ENCODE results near the gene RELL1.

RELL1 gene

DNA sequence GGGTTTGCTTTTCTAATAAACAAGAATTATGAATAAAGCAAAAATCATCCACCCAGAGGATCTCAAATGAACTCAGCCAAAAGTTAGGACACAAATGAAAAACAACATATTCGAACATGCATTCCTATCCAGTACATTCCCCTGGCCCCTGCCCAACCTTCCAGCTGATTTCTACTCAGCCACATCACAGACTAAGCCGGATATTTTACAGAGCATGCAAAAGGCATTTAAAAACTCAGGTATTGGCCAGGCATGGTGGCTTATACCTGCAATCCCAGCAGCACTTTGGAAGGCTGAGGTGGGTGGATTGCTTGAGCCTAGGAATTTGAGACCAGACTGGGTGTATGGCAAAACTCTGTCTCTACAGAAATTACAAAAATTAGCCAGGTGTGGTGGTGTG lies 54.6 kb downstream of the RELL1 start:
- DNase-seq: no peak

DNA sequence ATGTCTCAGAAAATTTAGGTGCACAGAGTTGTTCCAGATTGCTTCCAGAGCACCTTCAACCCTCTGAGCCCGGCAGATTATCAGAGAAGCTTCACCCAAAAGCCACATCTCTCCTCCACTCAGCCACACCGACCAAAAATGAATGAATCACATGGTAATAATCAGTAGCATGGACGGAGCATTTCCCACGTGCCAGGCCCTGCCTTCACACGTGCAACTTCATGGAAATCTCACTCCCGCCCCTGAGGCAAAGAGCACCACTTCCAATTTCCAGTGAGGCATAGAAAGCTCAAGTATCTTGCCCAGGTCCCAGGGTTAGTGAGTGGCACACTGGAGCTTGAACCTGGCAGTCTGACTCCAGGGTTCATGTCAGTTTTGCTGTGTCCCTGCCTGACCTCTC lies 56.5 kb downstream of the RELL1 start:
- DNase-seq: no peak

DNA sequence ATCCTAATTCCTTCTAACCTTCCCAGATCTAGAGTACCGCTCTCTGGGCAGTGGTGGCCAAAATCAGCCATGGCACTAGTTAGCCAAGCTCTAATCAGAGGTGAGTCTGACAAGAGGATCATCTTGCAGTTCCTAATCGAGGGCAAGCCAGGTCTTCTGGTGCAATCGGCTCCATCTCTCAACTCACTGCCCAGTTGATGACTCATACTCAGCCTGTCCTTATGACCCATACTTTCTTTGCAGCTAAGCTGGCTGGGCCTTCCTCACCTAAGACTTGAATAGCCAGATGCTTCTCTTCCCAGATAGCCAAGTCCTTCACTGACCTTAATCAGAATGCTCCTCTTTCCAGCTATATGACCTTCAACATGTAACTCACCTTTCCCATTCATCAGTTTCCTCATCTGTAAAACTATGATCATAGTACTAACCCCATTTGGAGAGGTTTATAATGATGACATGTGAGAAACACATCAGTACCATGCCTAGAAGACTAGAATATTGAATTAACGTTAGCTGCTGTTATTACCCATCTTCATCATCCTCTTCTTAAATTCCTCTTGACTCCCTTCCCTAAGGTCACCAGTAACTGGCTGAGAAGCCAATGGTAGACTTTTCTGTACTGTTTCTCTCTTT lies 57.1 kb downstream of the RELL1 start:
- peak; percentile 11 for DNase-seq

DNA sequence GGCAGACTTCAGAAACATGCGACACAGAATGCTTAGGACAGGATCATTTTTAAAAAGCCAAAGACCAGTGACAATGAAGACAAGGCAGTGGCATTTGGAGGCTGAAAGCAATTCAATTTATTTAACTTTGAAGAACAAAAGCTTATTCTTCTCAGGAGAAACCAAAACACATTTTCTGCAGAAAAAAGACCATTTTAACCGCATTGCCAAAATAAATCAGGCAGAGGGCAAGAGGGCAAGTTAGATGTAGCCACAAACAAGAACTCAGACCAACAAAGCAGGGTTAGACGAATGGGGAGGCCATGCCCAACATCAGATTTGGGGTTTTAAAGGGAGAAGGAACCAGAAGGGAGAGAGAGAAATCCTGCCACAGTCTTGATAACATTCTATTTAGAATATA lies 58.9 kb downstream of the RELL1 start:
- DNase-seq: no peak

DNA sequence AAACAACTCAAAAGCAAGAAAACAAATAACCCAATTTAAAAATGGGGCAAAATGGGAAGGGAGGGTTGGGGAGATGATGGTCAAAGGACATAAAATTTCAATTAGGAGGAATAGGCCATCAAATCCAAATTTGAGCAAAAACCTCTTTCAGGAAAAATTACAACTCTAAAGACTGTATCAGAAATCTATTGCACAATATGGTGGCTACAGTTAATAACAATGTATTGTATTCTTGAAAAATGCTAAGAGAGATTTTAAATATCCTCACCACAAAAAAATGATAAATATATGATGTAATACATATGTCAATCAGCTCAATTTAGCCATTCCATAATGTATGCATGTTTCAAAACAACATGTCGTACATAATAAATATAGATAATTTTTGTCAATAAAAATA lies 60.7 kb downstream of the RELL1 start:
- DNase-seq: no peak

DNA sequence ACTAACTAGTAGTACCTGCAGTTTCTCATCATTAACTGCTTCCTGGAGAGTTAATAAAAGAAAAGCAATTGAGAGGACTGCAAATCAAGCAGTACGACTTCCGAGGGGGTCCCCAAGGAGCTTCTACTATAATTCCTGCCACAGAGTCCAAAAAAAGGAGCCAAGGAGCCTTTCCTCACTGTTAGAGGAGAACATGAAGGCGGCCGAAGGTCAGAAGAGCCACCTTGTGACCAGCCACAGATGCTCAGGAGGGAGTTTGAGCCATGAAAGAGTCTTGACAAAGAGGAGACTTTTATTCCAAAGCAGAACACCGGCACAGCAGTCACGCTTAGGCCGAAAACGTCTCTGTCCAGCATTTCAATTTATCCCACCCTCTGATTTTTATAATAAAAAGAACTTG lies 62.2 kb downstream of the RELL1 start:
- DNase-seq: no peak

DNA sequence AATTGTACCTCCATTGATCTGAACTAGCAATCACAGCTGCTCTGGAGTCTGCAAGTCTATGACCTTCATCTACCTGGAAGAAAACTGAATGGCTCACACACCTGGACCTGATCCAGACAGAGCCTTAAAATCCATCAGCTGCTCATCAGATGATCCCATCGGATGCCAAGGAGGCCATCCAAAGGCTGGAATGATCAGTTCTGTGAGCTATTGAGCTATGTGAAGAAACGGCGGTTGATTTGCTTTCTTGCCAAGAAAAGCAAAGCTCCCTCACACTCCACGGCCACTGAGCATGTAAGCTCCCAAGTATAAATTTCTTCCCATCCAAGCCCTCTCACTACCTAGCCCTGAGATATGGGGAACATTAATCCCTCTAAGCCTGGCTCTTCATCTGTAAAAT lies 63.1 kb downstream of the RELL1 start:
- peak; percentile 72 for DNase-seq

DNA sequence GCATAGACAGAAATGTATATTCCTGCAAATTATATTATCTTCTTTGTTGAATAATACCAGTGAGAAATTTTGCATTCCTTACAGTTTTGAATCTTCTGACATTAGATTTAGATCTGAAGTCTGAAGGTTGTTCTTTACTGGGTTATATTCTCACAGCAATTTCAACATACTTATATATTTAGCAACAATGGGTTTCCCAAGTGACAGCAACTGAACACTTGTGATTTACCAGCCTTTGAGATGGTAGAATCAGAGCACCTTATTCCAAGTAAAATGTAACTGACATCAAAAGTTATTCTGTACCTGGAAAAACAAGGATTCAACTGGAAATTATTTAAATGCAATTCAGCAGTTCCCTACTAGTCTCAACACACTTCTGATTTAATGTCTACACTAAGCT lies 66.0 kb downstream of the RELL1 start:
- no peak for DNase-seq

DNA sequence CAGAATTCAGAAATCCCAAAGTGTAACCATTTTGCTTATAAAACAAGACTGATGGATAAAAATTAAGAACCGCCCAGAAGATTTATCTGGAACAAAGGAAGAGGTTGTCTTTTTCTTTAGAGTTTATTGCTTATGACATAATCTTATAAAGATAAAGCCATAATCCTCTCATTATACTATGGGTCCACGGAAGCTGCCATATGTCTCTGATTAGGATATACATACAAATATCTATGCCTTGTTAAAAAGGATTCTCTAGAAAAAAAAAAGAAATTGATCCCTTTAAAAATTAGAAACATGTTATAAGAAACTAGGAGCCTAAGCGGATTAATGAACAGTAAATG lies 70.5 kb downstream of the RELL1 start:
- DNase-seq: no peak

DNA sequence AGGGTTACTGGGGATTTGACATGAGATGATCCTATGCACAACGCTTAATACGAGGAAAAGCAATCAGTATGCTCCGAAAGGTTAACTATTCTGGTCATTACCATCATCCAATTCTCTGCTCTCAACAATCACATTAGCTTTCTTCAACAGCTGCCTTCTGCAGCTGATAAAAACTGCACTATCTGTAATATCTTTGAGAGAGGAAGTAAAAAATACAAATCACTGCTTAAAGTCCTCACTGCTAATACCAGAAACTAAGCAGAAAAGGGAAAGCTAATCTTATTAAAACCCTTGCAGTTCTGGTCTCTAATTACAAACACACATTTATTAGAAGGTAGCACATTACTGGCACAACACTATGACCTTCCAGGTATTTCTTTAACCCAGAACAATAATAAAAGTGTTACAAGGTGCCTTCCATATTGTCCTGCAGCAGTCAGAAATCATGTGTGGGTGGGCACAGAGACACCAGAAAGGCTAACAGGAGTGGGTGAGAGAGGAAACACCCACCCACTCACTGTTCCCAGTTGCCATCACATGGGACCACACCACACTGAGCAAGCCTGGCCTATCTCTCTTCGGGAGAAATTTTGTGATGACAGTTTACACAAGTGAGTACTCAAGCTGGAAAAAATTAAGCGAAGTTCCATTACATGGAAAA lies 71.0 kb downstream of the RELL1 start:
- DNase-seq: no peak

DNA sequence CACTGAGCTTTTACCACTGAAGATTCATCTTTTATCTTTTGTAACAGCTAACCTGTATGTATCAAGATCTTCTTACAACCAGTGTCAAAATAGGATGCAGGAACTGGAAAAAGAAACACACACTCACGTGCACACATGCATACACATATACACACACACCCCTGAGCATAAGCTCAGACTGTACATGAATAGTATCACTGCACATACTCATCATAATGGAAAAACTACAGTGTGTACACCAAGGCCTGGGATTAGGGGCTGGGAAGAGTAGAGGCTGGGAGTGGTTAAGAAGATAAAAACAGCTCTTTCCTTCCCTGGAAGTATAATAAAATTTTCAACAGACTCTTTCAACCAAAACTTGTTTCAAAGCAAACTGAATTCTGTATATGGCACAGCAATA lies 73.4 kb downstream of the RELL1 start:
- DNase-seq: no peak

DNA sequence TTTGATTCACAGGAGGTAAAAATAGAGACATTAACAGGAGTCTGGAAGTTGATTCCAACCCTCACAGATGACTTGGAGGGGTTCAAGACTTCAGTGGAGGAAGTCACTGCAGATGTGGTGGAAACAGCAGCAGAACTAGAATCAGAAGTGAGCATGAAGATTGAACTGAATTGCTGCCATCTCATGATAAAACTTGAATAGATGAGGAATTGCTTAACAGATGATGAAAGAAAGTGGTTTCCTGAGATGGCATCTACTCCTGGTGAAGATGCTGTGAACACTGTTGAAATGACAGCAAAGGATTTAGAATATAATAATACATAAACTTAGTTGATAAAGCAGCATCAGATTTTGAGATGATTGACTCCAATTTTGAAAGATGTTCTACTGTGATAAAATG lies 76.5 kb downstream of the RELL1 start:
- DNase-seq: no peak

DNA sequence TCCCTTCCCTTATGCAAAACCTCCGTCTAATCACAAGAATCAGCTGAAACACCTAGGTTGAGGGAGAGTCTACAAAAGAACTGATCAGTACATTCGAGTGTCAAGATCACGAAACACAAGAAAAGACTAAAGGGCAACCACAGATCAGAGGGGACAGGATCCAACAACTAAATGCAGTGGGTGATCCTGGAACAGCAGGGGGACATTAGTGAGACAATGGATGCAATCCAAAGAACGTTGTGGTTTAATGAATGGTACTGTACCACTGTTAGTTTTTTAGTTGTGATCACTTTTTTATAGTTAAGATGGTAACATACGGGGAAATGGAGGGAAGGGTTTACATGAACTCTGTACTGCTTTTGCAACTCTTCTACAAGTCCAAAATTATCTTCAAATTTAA lies 79.2 kb downstream of the RELL1 start:
- DNase-seq: no peak

DNA sequence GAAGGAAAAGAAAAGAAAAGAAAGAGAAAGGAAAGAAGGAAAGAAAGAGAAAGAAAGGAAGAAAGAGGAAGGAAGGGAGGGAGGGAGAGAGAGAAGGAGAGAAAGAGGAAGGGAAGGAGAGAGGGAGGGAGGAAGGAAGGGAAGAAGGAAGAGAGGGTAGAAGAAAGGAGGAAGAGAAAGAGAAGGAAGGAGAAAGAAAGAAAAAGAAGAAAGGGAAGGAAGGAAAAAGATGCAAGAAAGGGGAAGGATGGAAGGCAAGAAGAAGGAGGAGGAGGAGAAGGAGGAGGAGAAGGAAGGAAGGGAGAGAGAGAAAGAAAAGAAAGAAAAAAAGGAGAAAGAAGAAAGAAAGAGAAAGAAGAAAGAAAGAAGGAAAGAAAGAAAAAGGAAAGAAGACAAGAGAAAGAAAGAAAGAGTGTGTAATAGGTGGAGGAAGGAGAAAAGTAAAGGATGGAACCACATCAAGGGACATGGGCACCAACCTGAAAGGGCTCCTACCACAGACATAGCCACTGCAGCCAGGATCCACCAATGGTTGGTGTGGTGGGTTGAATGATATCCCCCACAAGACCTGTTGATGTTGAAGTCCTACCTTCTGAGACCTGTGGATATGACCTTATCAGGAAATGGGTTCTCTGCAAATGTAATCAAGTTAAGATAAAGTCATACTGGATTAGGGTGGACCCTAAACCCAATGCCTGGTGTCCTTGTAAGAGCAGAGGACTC lies 80.2 kb downstream of the RELL1 start:
- DNase-seq: no peak

DNA sequence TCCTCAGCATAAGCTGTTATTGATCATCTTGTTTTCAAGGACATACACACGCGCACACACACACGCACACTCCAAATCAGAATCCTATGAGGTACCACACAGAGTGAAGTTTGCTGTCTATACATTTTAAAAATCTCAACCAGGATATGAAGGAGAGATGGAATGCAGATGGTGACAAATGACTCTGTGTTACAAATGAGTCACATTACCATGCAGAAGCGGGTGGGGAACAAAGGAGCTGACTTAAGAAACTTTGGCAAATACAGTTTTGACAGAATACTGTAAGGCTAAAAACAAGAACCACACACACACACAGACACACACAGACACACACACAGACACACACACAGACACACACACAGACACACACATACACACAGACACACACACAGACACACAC lies 81.7 kb downstream of the RELL1 start:
- DNase-seq: no peak

DNA sequence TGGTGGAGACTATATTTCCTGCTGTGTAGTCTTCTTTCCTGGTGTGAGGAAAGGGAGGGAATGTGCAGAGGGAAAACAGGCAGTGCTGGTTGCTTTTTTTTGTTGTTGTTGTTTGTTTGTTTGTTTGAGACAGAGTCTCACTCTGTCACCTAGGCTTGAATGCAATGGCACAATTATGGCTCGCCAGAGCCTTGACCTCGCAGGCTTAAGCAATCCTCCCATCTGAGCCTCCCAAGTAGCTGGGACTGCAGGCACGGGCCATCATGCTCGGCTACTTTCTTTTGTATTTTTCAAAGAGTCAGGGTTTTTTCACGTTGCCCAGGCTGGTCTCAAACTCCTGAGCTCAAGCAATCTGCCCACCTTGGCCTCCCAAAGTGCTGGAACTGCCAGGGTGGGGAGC lies 82.5 kb downstream of the RELL1 start:
- DNase-seq: no peak

DNA sequence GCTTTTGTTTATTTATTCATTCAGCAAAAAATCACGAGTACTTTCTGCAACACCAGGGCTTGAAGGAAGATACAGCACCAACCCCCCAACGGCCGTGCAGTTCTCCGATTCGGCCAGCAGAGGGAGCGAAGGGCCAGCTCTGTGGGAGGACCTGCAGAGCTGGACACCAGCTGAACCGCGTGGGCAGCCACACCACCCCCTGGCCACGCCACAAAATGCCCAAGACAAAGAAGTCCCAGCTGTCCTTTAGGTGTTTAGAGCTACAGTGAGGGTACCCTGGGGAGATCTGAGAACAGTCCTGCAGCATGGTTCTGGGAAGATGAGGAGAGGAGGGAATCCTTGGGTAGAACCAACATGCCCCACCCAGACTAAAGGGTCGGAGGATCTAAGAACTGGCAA lies 83.1 kb downstream of the RELL1 start:
- peak; percentile 55 for DNase-seq

DNA sequence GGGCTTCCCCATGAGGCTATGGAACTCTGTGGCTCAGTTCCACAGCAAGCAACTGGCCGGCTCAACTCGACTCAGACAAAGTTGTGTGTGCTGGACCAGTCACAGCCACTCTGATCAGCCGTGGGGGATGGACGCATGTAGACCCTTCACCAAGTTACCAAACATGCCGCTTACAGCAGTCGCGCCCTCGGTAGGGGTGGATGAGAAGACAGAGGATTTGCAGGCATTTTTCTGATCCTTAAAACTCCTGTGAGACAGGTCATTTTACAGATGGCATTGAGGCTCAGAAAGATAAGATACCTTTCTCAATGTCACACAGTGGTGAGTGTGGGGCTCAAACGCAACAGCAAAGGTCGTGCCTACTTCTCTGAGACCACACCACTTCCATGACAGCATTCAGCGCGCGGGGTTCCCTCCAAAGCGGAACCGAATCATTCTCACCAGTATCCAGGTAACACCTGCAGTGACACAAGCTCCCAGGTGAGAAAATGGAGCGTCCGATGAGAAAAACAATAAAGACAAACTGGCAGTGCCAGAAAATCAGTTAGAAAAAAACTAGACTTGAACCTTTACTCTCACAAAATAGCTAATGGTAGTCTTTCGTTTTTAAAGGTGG lies 83.6 kb downstream of the RELL1 start:
- no peak for DNase-seq

DNA sequence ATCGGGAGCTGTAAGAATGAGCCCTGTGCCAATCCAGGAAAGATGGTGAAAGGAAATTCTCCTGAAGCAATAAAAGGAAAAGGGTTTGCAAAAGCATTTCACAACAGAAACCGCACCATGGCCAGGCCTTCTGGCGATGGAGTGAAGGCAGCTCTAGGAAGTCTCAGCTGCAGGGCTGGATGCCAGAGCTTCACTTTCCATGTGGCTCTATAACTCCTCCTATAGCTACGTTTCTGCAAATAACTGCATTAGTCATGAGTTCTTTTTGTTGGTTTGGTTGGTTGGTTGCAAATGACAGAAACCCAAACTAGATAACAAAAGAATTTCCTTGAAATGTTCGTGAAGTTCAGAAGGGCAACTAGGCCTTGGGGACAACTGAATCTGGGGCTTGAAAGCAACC lies 84.6 kb downstream of the RELL1 start:
- no peak for DNase-seq

DNA sequence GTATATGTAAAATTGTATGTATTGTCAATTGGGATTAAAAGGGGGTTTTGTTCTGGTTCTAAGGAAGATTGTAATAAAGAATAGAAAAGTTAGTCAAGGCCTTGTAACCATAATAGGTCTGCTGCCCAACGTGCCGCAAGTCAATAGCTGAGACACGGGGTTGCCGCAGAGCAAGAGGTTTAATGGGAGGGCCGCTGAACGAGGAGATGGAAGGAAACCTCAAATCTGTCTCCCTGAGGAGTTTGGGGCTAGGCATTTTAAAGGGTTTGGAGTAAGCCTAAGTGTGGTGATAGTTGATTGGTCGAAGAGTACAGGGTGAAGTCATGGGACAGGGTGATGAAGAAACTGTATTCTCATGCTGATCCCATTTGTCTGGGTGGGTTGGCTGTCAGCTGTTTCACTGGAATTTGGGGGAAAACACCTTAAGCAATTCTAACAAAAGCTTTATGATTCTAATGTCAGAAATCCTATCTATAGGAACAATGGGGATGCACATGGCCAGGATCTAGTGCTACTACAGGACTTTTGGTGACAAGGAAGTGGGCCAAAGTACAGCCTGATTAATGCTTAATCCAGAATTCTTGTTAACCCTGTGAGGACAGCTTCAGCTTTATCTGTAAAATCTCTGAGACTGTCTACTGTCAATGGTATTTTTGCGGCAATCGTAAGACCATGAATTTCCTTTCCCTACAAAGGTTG lies 86.9 kb downstream of the RELL1 start:
- DNase-seq: no peak

DNA sequence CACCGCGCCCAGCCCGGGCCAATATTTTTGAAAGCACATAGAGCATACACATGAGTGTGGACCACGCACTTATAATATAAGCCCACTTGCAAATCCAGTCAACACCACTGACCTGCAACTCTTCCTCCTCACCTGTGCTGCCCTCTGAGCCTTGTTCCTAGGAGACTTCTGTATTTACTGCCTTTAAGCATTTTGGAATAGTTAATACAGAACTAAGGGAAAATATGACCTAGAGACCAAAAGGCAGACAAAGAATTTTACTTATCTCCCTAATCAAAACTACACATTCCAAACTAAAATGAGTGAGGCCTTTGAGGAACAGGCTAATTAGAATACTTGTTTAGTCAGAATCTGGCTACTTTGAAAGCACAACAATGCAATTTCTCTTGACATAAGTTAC lies 89.1 kb downstream of the RELL1 start:
- DNase-seq: no peak

DNA sequence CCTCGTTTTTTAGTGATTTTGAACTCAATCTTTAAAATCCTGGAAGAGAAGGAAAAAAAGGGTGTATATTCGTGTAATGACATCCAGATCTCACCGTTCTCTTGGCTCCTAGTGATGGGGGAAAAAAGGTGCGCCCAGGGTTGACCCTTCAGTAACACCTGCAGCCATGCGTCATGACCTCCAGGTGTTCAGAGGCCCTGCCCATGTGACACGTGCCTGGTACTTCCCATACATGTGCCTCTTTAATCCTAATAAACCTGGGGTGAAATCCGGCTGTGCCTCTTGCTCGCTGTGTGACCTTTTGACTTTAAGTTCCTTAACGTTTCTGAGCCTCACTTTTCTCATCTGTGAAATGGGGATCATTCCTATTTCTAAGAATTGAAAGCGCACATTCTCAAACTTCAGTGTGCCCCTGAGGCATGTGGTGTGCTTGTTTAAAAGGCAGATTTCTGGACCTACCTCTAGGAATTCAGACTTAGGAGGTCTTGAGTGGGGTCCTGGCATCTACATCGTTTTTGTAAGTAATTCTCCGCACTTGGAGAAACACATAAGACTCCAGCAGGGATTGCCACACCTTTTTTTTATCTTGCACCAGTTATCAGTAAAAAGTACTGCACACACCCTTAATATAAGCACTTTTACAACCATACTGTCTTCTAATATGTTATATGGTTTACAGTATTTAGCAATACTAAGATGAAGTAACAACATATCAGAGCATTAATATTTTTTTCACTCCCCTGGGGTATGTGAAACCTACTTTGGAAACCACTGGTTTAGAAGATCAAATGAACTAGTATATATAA lies 90.1 kb downstream of the RELL1 start:
- DNase-seq: no peak

DNA sequence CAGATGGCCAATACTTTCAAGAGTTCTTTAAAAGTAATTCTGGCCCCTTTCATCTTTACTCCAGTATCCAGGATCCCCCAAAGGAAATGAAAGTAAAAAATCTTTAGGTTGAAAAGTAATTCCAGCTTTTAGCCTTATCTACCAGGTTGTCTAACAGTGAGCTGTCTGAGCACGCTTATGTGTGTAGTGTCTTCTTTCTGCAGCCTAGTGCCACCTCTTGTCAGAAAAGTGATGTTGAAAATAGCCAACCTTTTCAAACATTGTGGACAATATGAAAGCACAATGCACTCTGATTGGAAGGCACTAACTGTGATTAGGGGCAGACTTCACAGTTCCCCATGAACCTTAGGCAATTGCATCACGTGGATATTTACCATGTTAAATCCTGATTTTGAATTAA lies 92.1 kb downstream of the RELL1 start:
- no peak for DNase-seq
